Osteocyte (in vitro differentiated cells): Measurements from ENCODE around the gene NHEJ1. TPM values are rescaled to one million over a fixed set of nuclear protein-coding genes. Genes with fewer than 3 reads are reported as not detected.

Experiments used
- DNase-seq: peaks from one replicate; pipeline ENCODE4 v3.0.0; 2021; ENCODE audit warnings: mixed read lengths; ENCODE audit not compliant: unreplicated experiment; ENCODE audit errors: extremely low spot score
- H3K27ac Mint-ChIP-seq: one replicate; pipeline ENCODE4 v1.8.0; 2021; ENCODE audit warnings: mild to moderate bottlenecking, mixed read lengths; ENCODE audit not compliant: unreplicated experiment
- H3K27me3 Mint-ChIP-seq: one replicate; pipeline ENCODE4 v1.8.0; 2021; ENCODE audit warnings: mixed read lengths; ENCODE audit not compliant: unreplicated experiment
- H3K36me3 Mint-ChIP-seq: one replicate; pipeline ENCODE4 v1.8.0; 2021; ENCODE audit warnings: mixed read lengths; ENCODE audit not compliant: unreplicated experiment
- H3K4me1 Mint-ChIP-seq: one replicate; pipeline ENCODE4 v1.8.0; 2021; ENCODE audit warnings: mixed read lengths; ENCODE audit not compliant: unreplicated experiment
- H3K4me3 Mint-ChIP-seq: one replicate; pipeline ENCODE4 v1.8.0; 2021; ENCODE audit warnings: mild to moderate bottlenecking, moderate library complexity, mixed read lengths; ENCODE audit not compliant: unreplicated experiment
- H3K9me3 Mint-ChIP-seq: one replicate; pipeline ENCODE4 v1.8.0; 2021; ENCODE audit warnings: mixed read lengths; ENCODE audit not compliant: unreplicated experiment
- CTCF ChIP-seq: fragments of 200-600 bp; sonication (generic); IDR thresholded peaks from 2 replicates; pipeline ENCODE4 v1.5.0; 2021; ENCODE audit warnings: antibody characterized with exemption, mild to moderate bottlenecking, moderate library complexity
- total RNA-seq: library from RNA; stranded (reverse); gene quantifications from 2 replicates; pipeline ENCODE4 v1.2.1, GENCODE V29; 2021

The NHEJ1 gene
- total RNA-seq, 1 donor from 2014 or later, result 19.3 TPM

GRCh38 chr2:219090436-219091299, 69.9 kb downstream of the NHEJ1 start:
- TF ChIP-seq CTCF, result no peak
- Mint-ChIP-seq H3K36me3 (peaks cover 6% of the 10 kb centered on the region), H3K27ac (no peak overlapping the region), H3K9me3 (no peaks in the 10 kb centered on the region), H3K4me3 (no peak overlapping the region), H3K4me1 (no peaks in the 10 kb centered on the region), H3K27me3 (no peaks in the 10 kb centered on the region)
- DNase-seq, result no peak

DNA sequence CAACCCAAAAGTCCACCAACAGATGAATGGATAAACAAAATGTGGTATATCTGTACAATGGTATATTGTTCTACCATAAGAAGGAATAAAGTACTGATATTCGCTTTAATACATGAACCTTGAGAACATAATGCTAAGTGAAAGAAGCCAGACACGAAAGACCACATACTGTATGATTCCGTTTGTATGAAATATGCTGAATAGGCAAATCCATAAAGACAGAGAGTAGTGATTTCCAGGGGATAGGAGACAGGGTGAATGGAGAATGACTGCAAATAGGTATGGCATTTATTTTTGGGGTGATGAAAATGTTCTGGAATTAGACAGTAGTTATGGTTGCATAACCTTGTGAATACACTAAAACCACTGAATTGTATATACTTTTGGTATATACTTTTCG, 71.3 kb downstream of the NHEJ1 start:
- no peak for DNase-seq
- Mint-ChIP-seq H3K36me3 (peaks cover 6% of the 10 kb centered on the region), H3K27me3 (no peaks in the 10 kb centered on the region), H3K4me1 (no peaks in the 10 kb centered on the region), H3K9me3 (no peaks in the 10 kb centered on the region), H3K27ac (no peak overlapping the region), H3K4me3 (no peak overlapping the region)
- no peak for TF ChIP-seq CTCF

DNA sequence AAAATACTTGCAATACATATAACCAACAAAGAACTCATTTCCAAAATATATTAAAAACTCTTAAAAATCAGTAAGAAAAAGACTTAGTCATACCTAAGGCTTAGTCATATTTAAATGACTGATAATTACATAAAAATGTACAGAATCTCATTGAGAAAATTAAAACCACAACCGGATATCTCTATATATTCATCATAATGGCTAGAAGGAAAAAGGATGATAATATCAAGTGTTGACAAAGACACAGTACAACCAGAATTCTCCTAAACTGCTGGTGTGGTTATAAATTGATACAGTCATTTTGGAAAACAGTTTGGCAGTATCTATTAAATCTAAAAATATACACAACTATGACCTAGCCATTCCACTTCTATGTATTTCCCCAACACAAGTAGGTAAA, 72.8 kb downstream of the NHEJ1 start:
- Mint-ChIP-seq H3K4me1 (no peaks in the 10 kb centered on the region), H3K36me3 (peaks cover 6% of the 10 kb centered on the region), H3K9me3 (no peaks in the 10 kb centered on the region), H3K27ac (no peak overlapping the region), H3K27me3 (no peaks in the 10 kb centered on the region), H3K4me3 (no peak overlapping the region)
- no peak for TF ChIP-seq CTCF
- DNase-seq, result no peak

DNA sequence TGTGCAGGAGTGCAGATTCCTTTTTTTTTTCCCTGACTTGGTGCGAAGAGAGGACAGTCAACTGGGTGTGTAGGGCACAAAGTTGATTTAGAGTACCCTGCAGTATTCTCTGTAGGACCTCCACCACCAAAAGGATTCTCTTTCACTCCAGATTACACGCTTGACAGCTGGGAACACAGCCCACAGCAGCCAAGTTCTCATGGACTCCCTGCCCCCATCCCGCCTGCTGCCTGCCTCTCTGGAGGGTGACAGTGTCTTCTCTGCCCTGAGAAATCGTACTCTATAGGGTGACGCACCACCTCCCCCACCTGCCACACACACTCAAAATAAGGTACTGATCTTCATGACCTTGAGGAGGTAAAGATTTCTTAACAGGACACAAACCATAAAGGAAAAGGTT, 73.3 kb downstream of the NHEJ1 start:
- no peaks in the 10 kb centered on the region for H3K27me3 Mint-ChIP-seq
- no peaks in the 10 kb centered on the region for H3K9me3 Mint-ChIP-seq
- no peaks in the 10 kb centered on the region for H3K4me1 Mint-ChIP-seq
- H3K36me3 Mint-ChIP-seq, result peaks cover 6% of the 10 kb centered on the region
- no peak overlapping the region for H3K27ac Mint-ChIP-seq
- H3K4me3 Mint-ChIP-seq, result no peak overlapping the region
- DNase-seq, result no peak
- TF ChIP-seq CTCF, result no peak

DNA sequence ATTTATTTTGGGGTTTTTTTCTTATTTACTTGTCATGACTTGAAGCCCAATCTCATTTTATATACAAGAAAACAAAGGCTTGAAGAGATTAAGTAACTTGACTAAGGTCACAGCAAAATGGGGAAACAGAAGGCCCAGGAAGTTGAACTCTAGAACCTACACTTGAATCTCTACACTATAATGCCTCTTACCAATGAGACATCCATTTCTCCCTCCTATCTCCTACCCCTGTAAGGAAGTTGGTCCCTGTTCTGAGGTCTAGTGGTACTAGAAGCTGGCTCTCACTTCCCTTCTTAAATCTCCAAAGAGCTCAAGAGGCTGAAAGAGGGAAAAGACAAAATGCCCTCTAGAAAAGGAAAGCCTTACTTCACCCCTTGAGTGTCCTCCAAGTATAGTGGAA, 74.4 kb downstream of the NHEJ1 start:
- no peak overlapping the region for H3K27ac Mint-ChIP-seq
- H3K9me3 Mint-ChIP-seq, result no peaks in the 10 kb centered on the region
- no peak for DNase-seq
- H3K27me3 Mint-ChIP-seq, result no peaks in the 10 kb centered on the region
- no peak for TF ChIP-seq CTCF
- H3K36me3 Mint-ChIP-seq, result peaks cover 6% of the 10 kb centered on the region
- H3K4me3 Mint-ChIP-seq, result no peak overlapping the region
- no peaks in the 10 kb centered on the region for H3K4me1 Mint-ChIP-seq
